ENCODE measurements around the gene HOXD1.

GRCh38 chr2:176158186-176158591 is 30.3 kb upstream of the HOXD1 start:
- TF ChIP-seq CTCF (IDR thresholded peaks at IDR 0.05) (no peak), POLR2AphosphoS5 (IDR thresholded peaks at IDR 0.05; ENCODE audit: insufficient read depth in 1 of 2, low read depth in 1 of 2) (no peak), POLR2A (IDR thresholded peaks at IDR 0.05) (no peak)

Data from vagina (tissue), 2 donors.